WERI-Rb-1 (cell line): ENCODE measurements around the gene LRP1B.

ENCODE experiments used
- DNase-seq: peaks from one replicate; pipeline ENCODE4 v3.0.0-alpha.2; 2020
- H3K27ac ChIP-seq: fragments of 250-450 bp; sonication (Bioruptor Pico); 2 replicates; pipeline ENCODE4 v1.5.1; 2020; ENCODE audit warnings: mild to moderate bottlenecking, moderate library complexity
- H3K27me3 ChIP-seq: fragments of 250-450 bp; sonication (Bioruptor Pico); 2 replicates; pipeline ENCODE4 v1.5.1; 2021; ENCODE audit warnings: mild to moderate bottlenecking, low read depth, moderate library complexity; ENCODE audit not compliant: insufficient read depth, severe bottlenecking
- H3K36me3 ChIP-seq: fragments of 250-450 bp; sonication (Bioruptor Pico); 2 replicates; pipeline ENCODE4 v1.5.1; 2020; ENCODE audit warnings: mild to moderate bottlenecking, moderate library complexity
- H3K4me3 ChIP-seq: 2 replicates; pipeline ENCODE4 v1.5.1; 2011; ENCODE audit warnings: low read depth, mild to moderate bottlenecking, control low read depth, low read length
- H3K9me3 ChIP-seq: fragments of 250-450 bp; sonication (Bioruptor Pico); 2 replicates; pipeline ENCODE4 v1.5.1; 2021; ENCODE audit warnings: mild to moderate bottlenecking, moderate library complexity; ENCODE audit not compliant: severe bottlenecking
- TF ChIP-seq, protein P1 (sequence below): IDR thresholded peaks from 2 replicates; pipeline ENCODE4 v1.5.1; 2011; ENCODE audit warnings: low read depth, mild to moderate bottlenecking, control low read depth, inconsistent platforms, low read length

The LRP1B gene

DNA sequence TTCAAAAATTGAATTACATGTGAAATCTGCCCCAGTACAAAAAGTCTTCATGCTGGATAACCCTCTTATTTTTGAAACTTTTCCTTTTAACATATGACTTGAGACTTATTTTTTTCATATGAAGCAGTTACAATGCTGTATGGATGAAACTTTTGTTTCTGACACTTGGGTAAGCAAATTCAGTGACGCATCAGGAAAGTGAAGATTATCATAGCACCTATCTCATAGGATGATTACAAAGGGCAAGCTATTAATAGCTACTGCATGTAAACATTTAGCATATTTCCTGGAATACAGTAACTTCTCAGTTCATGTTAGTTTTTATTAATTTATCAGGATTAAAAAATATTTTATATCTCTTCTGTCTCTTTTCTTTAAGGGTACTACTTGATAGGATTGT lies 1109.2 kb downstream of the LRP1B start:
- Histone ChIP-seq H3K27ac (no peak overlapping the region), H3K9me3 (no peaks in the 10 kb centered on the region), H3K4me3 (no peak overlapping the region), H3K36me3 (no peaks in the 10 kb centered on the region), H3K27me3 (no peaks in the 10 kb centered on the region)
- TF ChIP-seq, protein P1, sequence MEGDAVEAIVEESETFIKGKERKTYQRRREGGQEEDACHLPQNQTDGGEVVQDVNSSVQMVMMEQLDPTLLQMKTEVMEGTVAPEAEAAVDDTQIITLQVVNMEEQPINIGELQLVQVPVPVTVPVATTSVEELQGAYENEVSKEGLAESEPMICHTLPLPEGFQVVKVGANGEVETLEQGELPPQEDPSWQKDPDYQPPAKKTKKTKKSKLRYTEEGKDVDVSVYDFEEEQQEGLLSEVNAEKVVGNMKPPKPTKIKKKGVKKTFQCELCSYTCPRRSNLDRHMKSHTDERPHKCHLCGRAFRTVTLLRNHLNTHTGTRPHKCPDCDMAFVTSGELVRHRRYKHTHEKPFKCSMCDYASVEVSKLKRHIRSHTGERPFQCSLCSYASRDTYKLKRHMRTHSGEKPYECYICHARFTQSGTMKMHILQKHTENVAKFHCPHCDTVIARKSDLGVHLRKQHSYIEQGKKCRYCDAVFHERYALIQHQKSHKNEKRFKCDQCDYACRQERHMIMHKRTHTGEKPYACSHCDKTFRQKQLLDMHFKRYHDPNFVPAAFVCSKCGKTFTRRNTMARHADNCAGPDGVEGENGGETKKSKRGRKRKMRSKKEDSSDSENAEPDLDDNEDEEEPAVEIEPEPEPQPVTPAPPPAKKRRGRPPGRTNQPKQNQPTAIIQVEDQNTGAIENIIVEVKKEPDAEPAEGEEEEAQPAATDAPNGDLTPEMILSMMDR, result no peak
- DNase-seq, result no peak

DNA sequence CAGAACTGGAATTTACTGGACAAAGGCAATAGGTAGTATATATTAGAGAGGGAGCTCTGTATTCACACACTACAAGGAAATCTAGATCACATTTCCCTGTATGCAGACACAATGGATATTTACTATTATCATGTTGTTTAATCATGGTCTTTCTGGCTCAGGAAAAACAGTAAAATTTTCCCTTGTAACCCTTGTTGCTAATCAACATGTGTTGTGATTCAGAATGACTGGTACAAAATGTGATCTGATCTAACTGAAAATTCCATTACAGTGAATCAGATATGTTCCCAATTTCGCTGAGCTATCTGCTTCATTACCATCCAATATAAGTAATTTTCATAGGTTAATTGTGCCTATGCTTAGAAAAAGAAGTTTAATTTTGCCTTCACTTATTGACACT lies 1109.7 kb downstream of the LRP1B start:
- Histone ChIP-seq H3K36me3 (no peaks in the 10 kb centered on the region), H3K4me3 (no peak overlapping the region), H3K9me3 (no peaks in the 10 kb centered on the region), H3K27me3 (no peaks in the 10 kb centered on the region), H3K27ac (no peak overlapping the region)
- no peak for DNase-seq
- TF ChIP-seq, protein P1, result no peak

DNA sequence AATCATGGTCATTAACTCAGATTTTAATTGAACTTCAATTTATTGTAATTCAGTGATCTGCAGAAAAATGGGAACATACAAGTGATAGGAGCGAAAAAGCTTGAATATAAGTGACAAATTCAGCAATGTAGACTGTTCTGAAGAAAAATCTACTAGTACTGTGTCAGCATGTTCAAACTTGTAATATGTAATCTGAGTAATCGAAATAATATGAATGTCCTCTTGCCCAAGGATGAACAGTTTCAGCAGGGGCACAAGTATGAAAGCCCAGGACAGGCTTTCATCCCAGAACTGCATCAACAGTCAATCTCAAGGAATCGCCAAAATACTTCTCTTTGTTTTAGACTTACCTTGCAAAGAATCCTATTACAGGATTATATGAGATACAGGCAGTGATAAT lies 1110.5 kb downstream of the LRP1B start:
- H3K27me3 ChIP-seq, result no peaks in the 10 kb centered on the region
- no peak for DNase-seq
- H3K36me3 ChIP-seq, result no peaks in the 10 kb centered on the region
- no peak overlapping the region for H3K4me3 ChIP-seq
- H3K27ac ChIP-seq, result no peak overlapping the region
- TF ChIP-seq, protein P1, result no peak
- H3K9me3 ChIP-seq, result no peaks in the 10 kb centered on the region

DNA sequence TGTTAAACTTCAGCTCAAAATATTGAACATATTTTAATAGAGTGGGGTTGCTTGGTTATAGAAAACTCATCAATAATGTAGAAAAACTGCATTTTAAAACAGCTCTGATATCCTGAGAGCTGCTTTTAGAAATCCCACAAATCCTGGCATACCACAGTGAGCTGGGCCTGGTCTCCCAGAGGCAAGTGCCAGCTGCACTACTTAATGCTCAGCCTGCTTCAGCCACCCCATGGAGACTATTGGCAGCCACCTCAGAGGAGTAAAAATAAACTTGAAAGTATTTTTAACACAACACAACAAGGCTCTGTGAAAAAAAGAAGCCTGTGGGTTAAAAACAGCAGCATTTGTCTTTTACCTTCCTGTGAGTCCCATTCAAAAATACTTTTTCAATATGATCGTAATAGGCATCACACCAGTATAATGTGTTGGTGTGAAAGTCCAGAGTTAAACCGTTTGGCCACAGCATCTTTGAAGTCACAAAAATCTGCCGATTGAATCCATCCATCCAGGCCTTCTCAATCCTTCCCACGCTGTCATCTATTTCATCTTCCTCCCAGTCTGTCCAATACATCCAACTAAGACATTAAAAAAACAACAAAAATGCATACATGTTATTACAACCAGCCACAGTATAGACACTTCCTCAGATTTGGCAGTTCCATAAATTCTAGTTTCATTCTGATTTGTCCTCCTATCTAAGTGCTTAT lies 1115.3 kb downstream of the LRP1B start:
- DNase-seq, result peak; percentile 13
- no peaks in the 10 kb centered on the region for H3K36me3 ChIP-seq
- H3K4me3 ChIP-seq, result no peak overlapping the region
- H3K9me3 ChIP-seq, result no peaks in the 10 kb centered on the region
- TF ChIP-seq, protein P1, result no peak
- H3K27me3 ChIP-seq, result no peaks in the 10 kb centered on the region
- H3K27ac ChIP-seq, result no peak overlapping the region

DNA sequence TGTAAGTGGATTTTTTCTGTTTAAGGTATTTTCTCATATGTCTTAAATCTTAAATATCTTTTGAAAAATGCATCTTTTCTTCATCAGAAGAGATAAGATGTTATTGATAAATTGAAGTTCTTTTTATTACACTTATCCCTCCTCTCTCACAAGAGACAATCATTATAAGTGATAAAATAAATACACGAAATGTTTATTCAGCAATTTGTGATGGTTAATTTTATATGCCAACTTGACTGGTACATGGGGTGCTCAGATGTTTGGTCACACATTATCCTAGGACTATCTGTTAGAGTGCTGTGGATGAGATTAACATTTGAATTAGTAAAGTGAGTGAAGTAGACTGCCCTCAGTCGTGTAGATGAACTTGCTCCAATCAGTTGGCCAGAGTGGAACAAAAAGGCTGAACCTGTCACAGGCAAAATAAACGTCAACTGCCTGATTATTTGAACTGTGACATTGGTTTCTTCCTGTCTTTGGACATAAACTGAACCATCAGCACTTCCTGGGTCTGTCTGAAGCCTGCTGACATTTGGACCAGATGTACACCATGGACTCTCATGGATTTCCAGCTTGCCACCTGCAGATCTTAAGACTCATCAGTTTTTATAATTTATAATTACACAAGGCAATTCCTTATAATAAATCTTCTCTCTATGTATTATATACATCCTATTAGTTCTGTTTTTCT lies 1126.7 kb downstream of the LRP1B start:
- DNase-seq, result no peak
- Histone ChIP-seq H3K27me3 (no peaks in the 10 kb centered on the region), H3K27ac (no peak overlapping the region), H3K9me3 (no peaks in the 10 kb centered on the region), H3K4me3 (no peak overlapping the region), H3K36me3 (no peaks in the 10 kb centered on the region)
- TF ChIP-seq, protein P1, result no peak
